ENCODE data around the gene PTH2R. TPM values are rescaled to one million over a fixed set of nuclear protein-coding genes. Genes with fewer than 3 reads are reported as not detected.

The PTH2R gene
- total RNA-seq, 1 experiment from 2014 or later, result 0.10 TPM

GRCh38 chr2:208451061-208451460 is 44.5 kb downstream of the PTH2R start:
- Histone ChIP-seq H3K27ac (ENCODE audit: low read length) (no peak overlapping the region), H3K4me3 (ENCODE audit: low read depth in 2 of 2, low read length in 2 of 2) (no peak overlapping the region), H3K36me3 (ENCODE audit: control insufficient read depth, insufficient read depth, low read length) (no peaks in the 10 kb centered on the region; the same call in 1 of the 2 replicates), H3K27me3 (ENCODE audit: control insufficient read depth, insufficient read depth, low read length) (peaks cover 5% of the 10 kb centered on the region; the same call in 1 of the 2 replicates), H3K9me3 (ENCODE audit: control insufficient read depth, insufficient read depth, low read depth, low read length) (no peaks in the 10 kb centered on the region), H3K4me1 (ENCODE audit: control insufficient read depth, insufficient read depth, low read length) (no peaks in the 10 kb centered on the region)
- DNase-seq (ENCODE audit: low read depth, low spot score) (no peak), ATAC-seq (no peak)
- no TSS peak for BruUV-seq (replicated peaks)
- intact Hi-C loops (cut with micrococcal nuclease; ENCODE audit: unreplicated experiment) (no loop called here), in situ Hi-C loops (cut with HindIII; ENCODE audit: low pct_unique_long_range_greater_than_20kb, low sequenced_read_pairs) (no loop called here)
- POLR2A ChIA-PET, result no interaction called here
- no peak for TF ChIP-seq SIN3A (IDR thresholded peaks at IDR 0.05; ENCODE audit: borderline replicate concordance, insufficient read depth, low read depth, low read length)
- no peak for TF ChIP-seq CTCF (IDR thresholded peaks at IDR 0.05)
- TF ChIP-seq TCF7L2 (IDR thresholded peaks at IDR 0.05; ENCODE audit: low read depth, low read length), result no peak
- no peak for TF ChIP-seq POLR2AphosphoS5 (IDR thresholded peaks at IDR 0.05; ENCODE audit: low read depth, low read length)
- no peak for TF ChIP-seq REST (IDR thresholded peaks at IDR 0.05; ENCODE audit: insufficient read depth in 1 of 2, low read depth in 2 of 2, low read length in 1 of 2)
- CTCF ChIA-PET, result no interaction called here

- H3K4me1 ChIP-seq (ENCODE audit: control insufficient read depth, insufficient read depth, low read length), result no peaks in the 10 kb centered on the region
- no peaks in the 10 kb centered on the region; the same call in 1 of the 2 replicates for H3K36me3 ChIP-seq (ENCODE audit: control insufficient read depth, insufficient read depth, low read length)
- H3K27ac ChIP-seq (ENCODE audit: low read length), result no peak overlapping the region
- no peak for TF ChIP-seq SIN3A (IDR thresholded peaks at IDR 0.05; ENCODE audit: borderline replicate concordance, insufficient read depth, low read depth, low read length)
- no peak for TF ChIP-seq REST (IDR thresholded peaks at IDR 0.05; ENCODE audit: insufficient read depth in 1 of 2, low read depth in 2 of 2, low read length in 1 of 2)
- TF ChIP-seq TCF7L2 (IDR thresholded peaks at IDR 0.05; ENCODE audit: low read depth, low read length), result no peak
- TF ChIP-seq POLR2AphosphoS5 (IDR thresholded peaks at IDR 0.05; ENCODE audit: low read depth, low read length), result no peak
- no peak for TF ChIP-seq CTCF (IDR thresholded peaks at IDR 0.05)
- no TSS peak for BruUV-seq (replicated peaks)
- POLR2A ChIA-PET, result no interaction called here
- in situ Hi-C loops (cut with HindIII; ENCODE audit: low pct_unique_long_range_greater_than_20kb, low sequenced_read_pairs), result no loop called here
- no peak overlapping the region for H3K4me3 ChIP-seq (ENCODE audit: low read depth in 2 of 2, low read length in 2 of 2)
- ATAC-seq (no peak), DNase-seq (ENCODE audit: low read depth, low spot score) (no peak)
- H3K27me3 ChIP-seq (ENCODE audit: control insufficient read depth, insufficient read depth, low read length), result peaks cover 7% of the 10 kb centered on the region; the same call in 1 of the 2 replicates
- intact Hi-C loops (cut with micrococcal nuclease; ENCODE audit: unreplicated experiment), result no loop called here
- H3K9me3 ChIP-seq (ENCODE audit: control insufficient read depth, insufficient read depth, low read depth, low read length), result no peaks in the 10 kb centered on the region
- CTCF ChIA-PET, result no interaction called here
Observed at GRCh38 chr2:208454861-208455260, 48.3 kb downstream of the PTH2R start.

All from Panc1 (cell line).